GM12864 (cell line): ENCODE data around the gene PHF14.
"Not testable (repeated sequence)": the region's sequence is repeated elsewhere in the genome, so short reads cannot be mapped to it uniquely, and the experiment has no call there.

Experiments
- DNase-seq: peaks from one replicate; pipeline ENCODE4 v3.0.0-alpha.2; 2011; ENCODE audit warnings: low read depth
- H3K4me3 ChIP-seq: 2 replicates; pipeline ENCODE4 v1.5.1; 2011; ENCODE audit warnings: mild to moderate bottlenecking, low read depth, low read length, control low read depth
- TF ChIP-seq, protein P1 (sequence below): IDR thresholded peaks from 2 replicates; pipeline ENCODE4 v1.5.1; 2011; ENCODE audit warnings: low read depth, mild to moderate bottlenecking, moderate library complexity, low read length, control low read depth, inconsistent platforms; ENCODE audit errors: missing control alignments

PHF14 gene

DNA sequence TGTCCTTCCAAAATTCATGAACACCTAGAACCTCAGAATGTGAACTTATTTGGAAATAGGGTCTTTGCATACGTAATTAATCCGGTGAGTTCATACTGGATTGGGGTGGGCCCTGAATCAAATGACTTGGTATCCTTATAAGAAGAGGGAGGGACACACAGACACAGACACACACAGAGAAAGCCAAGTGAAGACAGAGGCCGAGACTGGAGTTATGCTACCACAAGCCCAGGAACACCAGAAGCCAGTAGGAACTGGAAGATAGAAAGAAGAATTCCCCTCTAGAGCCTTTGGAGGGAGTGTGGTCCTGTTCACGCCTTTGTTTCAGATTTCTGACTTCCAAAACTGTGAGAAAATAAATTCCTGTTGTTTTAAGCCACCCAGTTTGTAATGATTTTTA is 17.1 kb upstream of the PHF14 start:
- DNase-seq, result no peak
- no peak overlapping the region for H3K4me3 ChIP-seq
- TF ChIP-seq, protein P1, sequence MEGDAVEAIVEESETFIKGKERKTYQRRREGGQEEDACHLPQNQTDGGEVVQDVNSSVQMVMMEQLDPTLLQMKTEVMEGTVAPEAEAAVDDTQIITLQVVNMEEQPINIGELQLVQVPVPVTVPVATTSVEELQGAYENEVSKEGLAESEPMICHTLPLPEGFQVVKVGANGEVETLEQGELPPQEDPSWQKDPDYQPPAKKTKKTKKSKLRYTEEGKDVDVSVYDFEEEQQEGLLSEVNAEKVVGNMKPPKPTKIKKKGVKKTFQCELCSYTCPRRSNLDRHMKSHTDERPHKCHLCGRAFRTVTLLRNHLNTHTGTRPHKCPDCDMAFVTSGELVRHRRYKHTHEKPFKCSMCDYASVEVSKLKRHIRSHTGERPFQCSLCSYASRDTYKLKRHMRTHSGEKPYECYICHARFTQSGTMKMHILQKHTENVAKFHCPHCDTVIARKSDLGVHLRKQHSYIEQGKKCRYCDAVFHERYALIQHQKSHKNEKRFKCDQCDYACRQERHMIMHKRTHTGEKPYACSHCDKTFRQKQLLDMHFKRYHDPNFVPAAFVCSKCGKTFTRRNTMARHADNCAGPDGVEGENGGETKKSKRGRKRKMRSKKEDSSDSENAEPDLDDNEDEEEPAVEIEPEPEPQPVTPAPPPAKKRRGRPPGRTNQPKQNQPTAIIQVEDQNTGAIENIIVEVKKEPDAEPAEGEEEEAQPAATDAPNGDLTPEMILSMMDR, result no peak

DNA sequence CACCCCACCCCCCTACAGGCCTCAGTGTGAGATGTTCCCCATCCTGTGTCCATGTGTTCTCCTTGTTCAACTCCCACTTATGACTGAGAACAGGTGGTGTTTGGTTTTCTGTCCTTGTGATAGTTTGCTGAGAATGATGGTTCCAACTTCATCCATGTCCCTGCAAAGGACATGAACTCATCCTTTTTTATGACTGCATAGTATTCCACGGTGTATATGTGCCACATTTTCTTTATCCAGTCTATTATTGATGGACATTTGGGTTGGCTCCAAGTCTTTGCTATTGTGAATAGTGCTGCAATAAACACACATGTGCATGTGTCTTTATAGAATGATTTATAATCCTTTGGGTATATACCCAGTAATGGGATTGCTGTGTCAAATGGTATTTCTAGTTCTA is 13.4 kb upstream of the PHF14 start:
- DNase-seq, H3K4me3 ChIP-seq: not testable (repeated sequence)

DNA sequence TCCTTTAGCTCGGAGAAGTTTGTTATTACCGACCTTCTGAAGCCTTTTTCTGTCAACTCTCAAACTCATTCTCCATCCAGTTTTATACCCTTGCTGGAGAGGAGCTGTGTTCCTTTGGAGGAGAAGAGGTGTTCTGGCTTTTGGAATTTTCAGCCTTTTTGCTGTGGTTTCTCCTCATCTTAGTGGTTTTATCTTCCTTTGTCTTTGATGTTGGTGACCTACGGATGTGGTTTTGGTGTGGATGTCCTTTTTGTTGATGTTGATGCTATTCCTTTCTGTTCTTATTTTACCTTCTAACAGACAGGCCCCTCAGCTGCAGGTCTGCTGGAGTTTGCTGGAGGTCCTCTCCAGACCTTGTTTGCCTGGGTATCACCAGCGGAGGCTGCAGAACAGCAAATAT is 8.7 kb upstream of the PHF14 start:
- not testable (repeated sequence) for DNase-seq, H3K4me3 ChIP-seq

DNA sequence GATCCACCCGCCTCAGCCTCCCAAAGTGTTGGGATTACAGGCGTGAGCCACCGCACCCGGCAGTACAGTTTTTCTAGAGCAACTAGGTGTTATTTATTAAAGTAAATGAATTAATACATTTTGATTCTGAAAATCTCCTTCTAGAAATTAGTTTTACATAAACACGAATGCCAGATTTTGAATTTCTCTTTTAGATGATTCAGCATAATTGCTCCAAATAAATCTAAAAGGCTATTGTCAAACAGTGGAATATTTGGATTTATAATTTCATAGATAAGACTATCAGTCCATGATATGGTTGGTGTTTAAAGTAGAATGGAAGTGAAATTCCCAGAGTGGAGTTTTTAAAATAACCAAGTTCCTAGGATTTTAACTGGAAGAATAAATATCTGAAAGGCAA is 1.5 kb upstream of the PHF14 start:
- TF ChIP-seq, protein P1, result no peak
- no peak for DNase-seq
- no peak overlapping the region for H3K4me3 ChIP-seq

DNA sequence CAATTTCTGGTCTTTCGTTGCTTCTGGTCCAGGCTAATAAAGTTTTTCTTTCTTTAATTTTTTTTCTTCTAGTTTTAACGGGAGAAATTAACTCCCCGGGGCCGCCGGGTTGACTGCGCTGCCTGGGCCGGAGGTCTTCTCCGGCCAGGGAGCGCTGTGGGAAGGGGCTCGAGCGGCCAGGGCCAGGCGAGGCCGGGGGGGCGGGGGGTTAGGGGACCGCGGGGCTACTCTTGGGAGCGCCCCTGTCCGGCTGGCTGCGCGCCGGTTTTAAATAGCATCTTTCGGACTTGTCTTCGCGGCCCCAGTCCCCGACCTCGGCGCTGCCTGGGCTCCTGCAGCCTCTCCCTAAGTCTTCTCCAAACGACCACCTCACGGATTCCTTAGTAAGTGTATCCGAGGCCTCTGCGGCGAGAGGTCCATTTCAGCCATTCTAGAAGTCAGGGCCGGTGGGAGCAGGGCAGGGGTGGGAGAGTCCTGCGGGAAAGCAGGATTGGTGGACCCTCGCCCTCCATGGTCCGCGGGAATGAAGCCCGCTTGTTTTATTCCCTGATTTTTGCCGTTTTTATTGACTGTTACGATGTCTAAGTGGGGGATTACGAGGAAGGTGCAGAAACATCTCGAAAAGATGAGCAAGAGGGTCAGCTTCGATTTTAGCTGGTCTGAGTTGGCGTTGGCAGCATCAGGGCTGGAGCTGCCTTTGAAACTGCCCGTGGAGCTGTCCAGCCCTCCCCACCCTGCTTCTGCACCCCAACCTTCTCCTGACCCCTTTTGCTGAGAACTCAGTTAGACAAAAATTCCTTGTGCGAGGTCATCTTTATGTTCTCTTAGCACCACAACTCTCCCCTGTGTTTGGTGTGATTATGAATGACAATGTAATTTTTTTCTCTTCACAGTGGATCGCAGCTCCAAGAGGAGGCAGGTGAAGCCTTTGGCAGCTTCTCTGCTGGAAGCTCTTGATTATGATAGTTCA is 555 bp downstream of the PHF14 start:
- TF ChIP-seq, protein P1, result no peak
- H3K4me3 ChIP-seq, result peak overlapping the region; percentile 83
- DNase-seq, result no peak

DNA sequence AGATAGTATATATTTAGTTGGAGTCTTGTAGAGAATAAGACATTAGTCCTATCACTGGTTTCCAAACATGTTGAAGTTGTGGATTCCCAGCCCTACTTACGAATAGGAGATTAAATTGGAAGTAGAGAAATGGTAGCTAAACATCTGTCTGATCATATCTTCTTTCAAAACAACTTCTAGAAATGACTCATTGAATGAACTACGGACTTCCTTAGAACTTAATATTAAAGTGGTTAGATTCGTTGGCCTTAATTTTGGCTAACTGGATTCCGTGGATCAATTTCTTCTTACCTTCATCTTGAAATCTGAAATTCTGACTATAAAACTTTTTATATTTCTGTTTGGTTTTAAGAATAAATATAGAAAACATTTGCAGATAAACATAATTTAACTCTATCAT is 3.4 kb downstream of the PHF14 start:
- no peak for DNase-seq
- H3K4me3 ChIP-seq, result no peak overlapping the region
- TF ChIP-seq, protein P1, result no peak

DNA sequence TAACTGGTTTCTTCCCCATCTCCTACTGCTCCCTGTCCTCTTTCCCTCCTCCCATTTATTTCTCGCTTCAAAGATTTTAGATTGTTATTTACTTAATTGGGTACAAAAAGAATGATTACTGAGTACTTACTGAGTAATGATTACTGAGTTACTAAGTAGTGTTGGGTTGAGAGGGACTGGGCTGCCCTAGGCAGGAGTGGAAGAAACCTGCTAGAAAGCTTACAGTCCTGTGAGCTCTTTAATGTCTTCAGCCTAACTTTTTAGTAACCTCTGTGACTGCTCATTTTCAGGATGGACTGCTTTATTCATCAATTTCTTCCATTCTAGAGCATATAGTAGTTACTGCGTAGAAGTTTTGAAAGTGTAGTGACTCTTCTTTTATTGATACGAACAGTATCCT is 7.6 kb downstream of the PHF14 start:
- TF ChIP-seq, protein P1, result no peak
- no peak for DNase-seq
- H3K4me3 ChIP-seq, result no peak overlapping the region

DNA sequence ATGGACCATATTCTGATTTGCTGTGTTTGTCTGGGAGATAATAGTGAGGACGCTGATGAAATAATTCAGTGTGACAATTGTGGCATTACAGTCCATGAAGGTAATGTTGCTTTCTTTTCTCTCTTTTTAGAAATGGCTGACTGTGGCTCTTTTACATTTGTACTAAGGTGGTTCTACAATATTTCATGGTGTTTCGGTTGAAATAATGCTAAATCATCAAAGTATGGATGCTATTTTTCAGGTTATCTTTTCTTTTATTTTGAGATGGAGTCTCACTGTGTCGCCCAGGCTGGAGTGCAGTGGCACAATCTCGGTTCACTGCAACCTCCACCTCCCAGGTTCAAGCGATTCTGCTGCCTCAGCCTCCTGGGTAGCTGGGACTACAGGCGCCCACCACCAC is 17.1 kb downstream of the PHF14 start:
- not testable (repeated sequence) for H3K4me3 ChIP-seq, DNase-seq

- not testable (repeated sequence) for DNase-seq
Observed at GRCh38 chr7:10995482-10996166, 22.0 kb downstream of the PHF14 start.

More at GRCh38 chr7:10995482-10996166, 22.0 kb downstream of the PHF14 start:
- not testable (repeated sequence) for H3K4me3 ChIP-seq
